ENCODE measurements around the gene CEMIP2. TPM values are rescaled to one million over a fixed set of nuclear protein-coding genes. Genes with fewer than 3 reads are reported as not detected.
"Not testable (repeated sequence)": the region's sequence is repeated elsewhere in the genome, so short reads cannot be mapped to it uniquely, and the experiment has no call there.

The CEMIP2 gene
- total RNA-seq, 1 experiment from 2014 or later: 21.5 TPM

- no peak for DNase-seq (ENCODE audit: low read depth)
Measured at GRCh38 chr9:71676460-71676859, 91.9 kb downstream of the CEMIP2 start.

GRCh38 chr9:71675857-71676165 lies 92.5 kb downstream of the CEMIP2 start:
- no peak for DNase-seq (ENCODE audit: low read depth)

- no peak for DNase-seq (ENCODE audit: low read depth)
Measured at GRCh38 chr9:71675105-71675856, 93.0 kb downstream of the CEMIP2 start.

GRCh38 chr9:71672573-71672972 lies 95.7 kb downstream of the CEMIP2 start:
- DNase-seq (ENCODE audit: low read depth): no peak

- DNase-seq (ENCODE audit: low read depth): no peak
Measured at GRCh38 chr9:71671289-71671688, 97.0 kb downstream of the CEMIP2 start.

GRCh38 chr9:71670121-71670520 lies 98.2 kb downstream of the CEMIP2 start:
- no peak for DNase-seq (ENCODE audit: low read depth)

GRCh38 chr9:71669284-71669995 lies 98.9 kb downstream of the CEMIP2 start:
- DNase-seq (ENCODE audit: low read depth): no peak

- no peak for DNase-seq (ENCODE audit: low read depth)
Measured at GRCh38 chr9:71668717-71669116, 99.6 kb downstream of the CEMIP2 start.

- no peak for DNase-seq (ENCODE audit: low read depth)
Measured at GRCh38 chr9:71665247-71665646, 103.1 kb downstream of the CEMIP2 start.

- DNase-seq (ENCODE audit: low read depth): no peak
Measured at GRCh38 chr9:71664566-71664965, 103.7 kb downstream of the CEMIP2 start.

- DNase-seq (ENCODE audit: low read depth): peak; percentile 43
Measured at GRCh38 chr9:71663931-71664459, 104.3 kb downstream of the CEMIP2 start.

- no peak for DNase-seq (ENCODE audit: low read depth)
Measured at GRCh38 chr9:71663216-71663615, 105.1 kb downstream of the CEMIP2 start.

- no peak for DNase-seq (ENCODE audit: low read depth)
Measured at GRCh38 chr9:71662082-71662481, 106.2 kb downstream of the CEMIP2 start.

- not testable (repeated sequence) for DNase-seq (ENCODE audit: low read depth)
Measured at GRCh38 chr9:71657276-71657675, 111.0 kb downstream of the CEMIP2 start.

GRCh38 chr9:71656496-71656895 lies 111.8 kb downstream of the CEMIP2 start:
- DNase-seq (ENCODE audit: low read depth): no peak

- DNase-seq (ENCODE audit: low read depth): no peak
Measured at GRCh38 chr9:71655778-71656177, 112.5 kb downstream of the CEMIP2 start.

- DNase-seq (ENCODE audit: low read depth): no peak
Measured at GRCh38 chr9:71655141-71655540, 113.2 kb downstream of the CEMIP2 start.

GRCh38 chr9:71652480-71652879 lies 115.8 kb downstream of the CEMIP2 start:
- DNase-seq (ENCODE audit: low read depth): no peak

- no peak for DNase-seq (ENCODE audit: low read depth)
Measured at GRCh38 chr9:71648453-71648852, 119.9 kb downstream of the CEMIP2 start.

- DNase-seq (ENCODE audit: low read depth): peak; percentile 92
Measured at GRCh38 chr9:71647094-71647591, 121.2 kb downstream of the CEMIP2 start.

- DNase-seq (ENCODE audit: low read depth): no peak
Measured at GRCh38 chr9:71646131-71646530, 122.2 kb downstream of the CEMIP2 start.

- DNase-seq (ENCODE audit: low read depth): no peak
Measured at GRCh38 chr9:71644819-71645362, 123.4 kb downstream of the CEMIP2 start.

- DNase-seq (ENCODE audit: low read depth): no peak
Measured at GRCh38 chr9:71643330-71643729, 125.0 kb downstream of the CEMIP2 start.
